IMR-90 (cell line): ENCODE data around the gene UBD.

Experiments used
- MXI1 ChIP-seq: IDR thresholded peaks from 2 replicates; pipeline ENCODE4 v1.6.1; 2012; ENCODE audit warnings: low read depth, mild to moderate bottlenecking, low read length, moderate library complexity, borderline replicate concordance
- RAD21 ChIP-seq: IDR thresholded peaks from 2 replicates; pipeline ENCODE4 v1.6.1; 2012; ENCODE audit warnings: low read length, improper control_type of control experiment

- TF ChIP-seq RAD21: no peak
- TF ChIP-seq MXI1: no peak
These were observed 37.7 kb upstream of the UBD start for GRCh38 chr6:29597184-29597583.
